Spleen (tissue), 7 donors: ENCODE results near the gene CHD6.

Source experiments
- CTCF ChIP-seq, 11 experiments: fragments of 200-600 bp in 7 of 11; fragments of 450-650 bp in 4 of 11; sonication (generic) in 4 of 11; IDR thresholded peaks in 8 of 11; conservative IDR thresholded peaks in 3 of 11; 1 replicate in 7 of 11; 2 replicates in 4 of 11; pipeline versions ENCODE4 v1.4.0 to v1.8.0; 2016 to 2021; ENCODE audit warnings: antibody characterized with exemption in 11 of 11, inconsistent platforms in 4 of 11, mild to moderate bottlenecking in 1 of 11
- POLR2A ChIP-seq, 3 donors: fragments of 450-650 bp; IDR thresholded peaks; one replicate each; pipeline ENCODE4 v1.5.1; 2017; ENCODE audit warnings: antibody characterized with exemption in 3 of 3, mild to moderate bottlenecking in 1 of 3
- POLR2AphosphoS5 ChIP-seq, 3 donors: sonication (generic); formaldehyde crosslinking; IDR thresholded peaks; one replicate each; pipeline ENCODE4 v1.5.1; 2017; ENCODE audit warnings: antibody characterized with exemption in 3 of 3
- donor health status: DM: no; HTN: no; CAD: no; lungs with moderate emphysema.
- donor health status: DM: no; HTN: no; CAD: no.
- donor health status: DM: no; HTN: no; CAD: no.

- TF ChIP-seq CTCF (IDR thresholded peaks at IDR 0.05 in 8 of 11, conservative IDR thresholded peaks at IDR 0.05 in 3 of 11) (no peak), POLR2AphosphoS5 (IDR thresholded peaks at IDR 0.05) (no peak), POLR2A (IDR thresholded peaks at IDR 0.05) (no peak)
Observed at GRCh38 chr20:41540918-41541317, 77.3 kb downstream of the CHD6 start.
